T-helper 9 cell (primary cell): ENCODE results near the gene MAP1LC3A.
A peak's percentile ranks its signal among the peaks of the same experiment; 100 is the strongest.
"Not testable (repeated sequence)": the region's sequence is repeated elsewhere in the genome, so short reads cannot be mapped to it uniquely, and the experiment has no call there.

Experiments used
- DNase-seq: peaks from one replicate; pipeline ENCODE4 v3.0.0-alpha.2; 2020
- total RNA-seq, 2 donors: gene quantifications; one replicate each; lab custom pipeline; 2026; lab: John Stamatoyannopoulos, UW

The MAP1LC3A gene
- total RNA-seq = 5.0 to 19.3 reads per million in 2 donors

- DNase-seq = peak; percentile 98
Measured at GRCh38 chr20:34558320-34559218, at the start of gene MAP1LC3A. Gene MAP1LC3A (plus strand): TSS chr20:34558718. CDS start chr20:34558869, 151 bp downstream.

GRCh38 chr20:34510575-34510974 is 47.9 kb upstream of the MAP1LC3A start:
- no peak for DNase-seq

GRCh38 chr20:34511891-34512265 is 46.6 kb upstream of the MAP1LC3A start:
- DNase-seq = no peak

- DNase-seq = no peak
Measured at GRCh38 chr20:34512266-34512954, 46.1 kb upstream of the MAP1LC3A start.

- DNase-seq = no peak
Measured at GRCh38 chr20:34512955-34513419, 45.5 kb upstream of the MAP1LC3A start.

- not testable (repeated sequence) for DNase-seq
Measured at GRCh38 chr20:34514034-34514433, 44.5 kb upstream of the MAP1LC3A start.

- no peak for DNase-seq
Measured at GRCh38 chr20:34514897-34515483, 43.5 kb upstream of the MAP1LC3A start.

- DNase-seq = peak; percentile 53
Measured at GRCh38 chr20:34515484-34516246, 42.9 kb upstream of the MAP1LC3A start.

- peak; percentile 94 for DNase-seq
Measured at GRCh38 chr20:34516247-34517113, 42.0 kb upstream of the MAP1LC3A start, which contains the start of gene DYNLRB1. Gene DYNLRB1 (plus strand): TSS chr20:34516422. CDS start chr20:34516459, 37 bp downstream.

GRCh38 chr20:34517114-34517505 is 41.4 kb upstream of the MAP1LC3A start:
- no peak for DNase-seq

GRCh38 chr20:34518863-34519262 is 39.7 kb upstream of the MAP1LC3A start:
- DNase-seq = not testable (repeated sequence)

- not testable (repeated sequence) for DNase-seq
Measured at GRCh38 chr20:34519841-34520240, 38.7 kb upstream of the MAP1LC3A start.

GRCh38 chr20:34522969-34523871 is 35.3 kb upstream of the MAP1LC3A start:
- peak; percentile 21 for DNase-seq

- no peak for DNase-seq
Measured at GRCh38 chr20:34524426-34524825, 34.1 kb upstream of the MAP1LC3A start.

- no peak for DNase-seq
Measured at GRCh38 chr20:34525342-34525708, 33.2 kb upstream of the MAP1LC3A start.

- no peak for DNase-seq
Measured at GRCh38 chr20:34525709-34526416, 32.7 kb upstream of the MAP1LC3A start.

- DNase-seq = no peak
Measured at GRCh38 chr20:34526466-34526865, 32.1 kb upstream of the MAP1LC3A start.

GRCh38 chr20:34527016-34527415 is 31.5 kb upstream of the MAP1LC3A start:
- DNase-seq = no peak

- no peak for DNase-seq
Measured at GRCh38 chr20:34528921-34529297, 29.6 kb upstream of the MAP1LC3A start.

GRCh38 chr20:34529742-34530141 is 28.8 kb upstream of the MAP1LC3A start:
- DNase-seq = no peak
